Measurements from ENCODE around the gene MARCHF10. TPM values are rescaled to one million over a fixed set of nuclear protein-coding genes. Genes with fewer than 3 reads are reported as not detected.

MARCHF10 gene
- total RNA-seq, 1 donor from 2014 or later: not detected

DNA sequence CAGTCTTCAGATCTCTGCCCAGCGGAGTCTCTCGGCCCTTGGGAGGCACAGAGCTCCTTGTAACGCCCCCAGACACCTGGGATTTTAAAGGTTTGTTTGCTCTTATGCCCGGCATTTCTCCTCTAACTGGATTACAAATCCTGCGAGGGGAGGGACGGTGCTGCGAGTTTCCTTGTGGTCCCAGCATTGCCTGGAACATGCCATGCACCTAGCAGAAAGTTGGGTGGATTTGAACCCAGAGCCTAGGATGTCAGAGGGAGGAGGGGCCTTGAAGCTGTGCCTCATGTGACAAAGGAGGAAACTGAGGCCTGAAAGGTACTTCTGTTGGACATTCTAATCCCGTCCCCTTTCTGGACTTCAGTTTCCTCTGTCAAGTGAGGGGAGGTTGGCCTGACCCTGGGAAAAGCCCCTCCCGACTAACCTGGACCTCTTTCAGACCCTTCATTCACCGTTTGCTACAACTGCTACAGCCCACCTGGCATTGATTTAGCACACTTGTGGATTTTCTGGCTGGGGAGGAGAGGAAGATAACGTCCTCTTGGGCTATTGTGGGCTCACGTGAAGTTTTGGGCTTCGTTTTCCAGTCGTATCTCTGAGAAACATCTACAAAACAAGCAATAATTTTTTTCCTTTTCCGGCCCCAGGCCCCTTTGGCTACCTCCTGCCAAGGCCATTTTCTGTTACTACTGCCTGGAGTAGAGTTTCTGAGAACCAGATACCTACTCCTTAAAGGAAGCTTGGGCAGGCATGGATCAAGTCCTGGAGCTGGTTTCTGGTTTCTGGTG is 149.8 kb downstream of the MARCHF10 start:
- intact Hi-C loops (cut with DNase I): no loop called here
- DNase-seq (ENCODE audit: missing footprints) (no peak), ATAC-seq (no peak)

GRCh38 chr17:62657690-62658089 is 150.4 kb downstream of the MARCHF10 start:
- DNase-seq (ENCODE audit: missing footprints) (no peak), ATAC-seq (no peak)
- intact Hi-C loops (cut with DNase I): no loop called here

DNA sequence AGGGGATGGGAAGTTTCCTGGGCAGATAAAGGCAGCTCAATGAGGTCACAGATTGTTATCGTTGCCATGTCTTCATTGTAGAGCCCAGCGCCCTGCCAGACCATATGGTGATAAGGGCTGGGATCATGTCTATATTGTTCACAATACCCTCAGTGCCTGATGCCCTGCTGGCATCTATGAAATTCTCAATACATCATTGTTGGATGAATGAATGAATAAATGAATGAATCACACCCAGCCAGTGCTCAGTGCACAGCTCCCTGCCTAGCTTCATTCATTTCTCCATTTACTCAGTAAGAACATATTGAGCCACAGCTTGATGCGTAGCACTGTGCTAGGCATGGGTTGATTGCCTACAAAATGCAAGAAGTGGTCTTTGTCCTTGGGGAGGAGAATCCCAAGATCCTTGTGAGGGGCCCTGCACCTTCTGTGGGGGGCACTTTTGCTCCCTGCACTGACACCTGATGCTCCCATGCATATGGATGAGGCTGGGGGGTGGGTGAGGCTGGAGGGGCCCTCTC is 150.9 kb downstream of the MARCHF10 start:
- ATAC-seq: no peak
- no peak for DNase-seq (ENCODE audit: missing footprints)
- intact Hi-C loops (cut with DNase I): no loop called here

GRCh38 chr17:62656446-62656845 is 151.7 kb downstream of the MARCHF10 start:
- DNase-seq (ENCODE audit: missing footprints) (no peak), ATAC-seq (no peak)
- intact Hi-C loops (cut with DNase I): no loop called here

DNA sequence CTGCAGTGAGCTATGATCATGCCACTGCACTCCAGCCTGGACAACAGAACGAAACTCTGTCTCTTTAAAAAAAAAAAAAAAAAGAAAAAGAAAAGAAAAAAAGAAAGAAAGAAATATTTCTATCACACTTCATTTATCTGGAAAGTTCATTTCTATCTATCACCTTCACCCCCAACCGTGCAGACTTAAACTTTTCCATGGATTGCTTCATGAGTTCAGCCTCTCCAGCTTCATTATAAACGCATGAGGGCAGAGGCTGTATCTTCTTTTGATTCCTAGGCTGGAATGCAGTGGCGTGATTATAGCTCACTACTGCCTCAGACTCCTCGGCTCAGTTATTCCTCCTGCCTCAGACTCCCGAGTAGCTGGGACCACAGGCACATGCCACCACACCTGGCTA is 152.5 kb downstream of the MARCHF10 start:
- DNase-seq (ENCODE audit: missing footprints): no peak
- no peak for ATAC-seq
- intact Hi-C loops (cut with DNase I): no loop called here

GRCh38 chr17:62653826-62654761 is 154.0 kb downstream of the MARCHF10 start:
- intact Hi-C loops (cut with DNase I): no loop called here
- peak; percentile 90 for DNase-seq (ENCODE audit: missing footprints)
- peak; percentile 85 for ATAC-seq

DNA sequence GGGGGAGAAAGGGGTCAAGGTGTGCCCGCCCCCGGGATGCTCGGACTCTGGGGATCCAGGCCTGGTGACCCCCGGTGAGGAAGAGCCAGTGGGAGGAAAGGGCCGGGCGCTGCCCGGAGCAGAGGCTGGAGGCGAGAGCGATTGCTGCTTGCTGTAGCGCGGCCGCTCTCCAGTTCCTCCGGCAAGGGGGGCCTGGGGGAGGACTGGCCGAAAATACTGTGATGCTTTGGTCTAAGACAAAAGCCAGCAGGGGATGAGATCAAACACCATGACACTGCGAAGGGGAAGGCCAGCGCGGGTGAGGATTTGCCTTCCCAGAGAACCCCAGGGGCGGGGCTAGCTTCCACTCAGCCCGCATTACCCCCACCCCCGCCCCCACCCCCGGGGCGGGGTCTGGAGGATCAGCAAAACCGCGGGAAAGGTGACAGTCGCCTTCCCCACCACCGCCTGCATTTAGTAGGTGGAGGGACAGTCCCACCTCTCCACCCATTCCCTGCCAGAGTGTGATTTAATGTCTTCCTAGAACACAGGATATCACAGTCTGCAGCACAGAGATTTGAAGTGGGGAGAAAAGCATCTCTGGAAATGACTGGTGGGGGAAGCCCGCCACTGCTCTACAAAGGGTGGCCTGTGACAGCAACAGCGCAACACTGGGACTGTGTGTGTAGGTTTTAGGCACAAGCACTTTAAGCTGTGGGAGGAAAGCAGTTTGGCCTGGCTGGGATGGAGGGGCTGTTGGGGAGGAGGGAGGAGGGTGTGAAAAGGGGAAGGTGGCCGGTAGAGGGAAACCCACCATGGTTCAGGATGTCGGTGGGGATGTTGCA is 154.9 kb downstream of the MARCHF10 start:
- DNase-seq (ENCODE audit: missing footprints): peak; percentile 78
- intact Hi-C loops (cut with DNase I): no loop called here
- peak; percentile 61 for ATAC-seq

- DNase-seq (ENCODE audit: missing footprints): peak; percentile 84
- intact Hi-C loops (cut with DNase I): no loop called here
- ATAC-seq: peak; percentile 52
These were observed 155.7 kb downstream of the MARCHF10 start for GRCh38 chr17:62652251-62653001.

Other genes with a start within 250 kb of the MARCHF10 start
- 33.8 TPM for gene MRC2, start 180.6 kb downstream of the MARCHF10 start, total RNA-seq
- 7.1 TPM for gene TANC2, start 157.9 kb upstream of the MARCHF10 start, total RNA-seq

All from Right ventricle myocardium inferior (tissue), 1 donor.